Brain microvascular endothelial cell (primary cell): ENCODE measurements around the gene SEMA5A.

ENCODE experiments used
- DNase-seq: peaks from one replicate; pipeline ENCODE4 v3.0.0-alpha.2; 2020
- H3K27ac ChIP-seq: fragments of 250-450 bp; sonication (Bioruptor Pico); 2 replicates; pipeline ENCODE4 v1.5.1; 2020; ENCODE audit warnings: mild to moderate bottlenecking, moderate library complexity
- H3K27me3 ChIP-seq: fragments of 250-450 bp; sonication (Bioruptor Pico); replicated peaks from 2 replicates; pipeline ENCODE4 v1.5.1; 2020; ENCODE audit warnings: mild to moderate bottlenecking
- H3K36me3 ChIP-seq: fragments of 250-450 bp; sonication (Bioruptor Pico); replicated peaks from 2 replicates; pipeline ENCODE4 v1.5.1; 2020; ENCODE audit warnings: mild to moderate bottlenecking
- H3K4me3 ChIP-seq: 2 replicates; pipeline ENCODE4 v1.5.1; 2011; ENCODE audit warnings: low read depth, mild to moderate bottlenecking, control low read depth, low read length, moderate library complexity
- in situ Hi-C: cut with HindIII; loops from 2 replicates; pipeline ENCODE4 v1.10.0; 2017; ENCODE audit warnings: low sequenced_read_pairs, low pct_ligation_motif_present
- TF ChIP-seq, protein P1 (sequence below): IDR thresholded peaks from 2 replicates; pipeline ENCODE4 v1.5.1; 2011; ENCODE audit warnings: low read depth, mild to moderate bottlenecking, moderate library complexity, low read length, control low read depth, inconsistent platforms; ENCODE audit errors: missing control alignments

SEMA5A gene

DNA sequence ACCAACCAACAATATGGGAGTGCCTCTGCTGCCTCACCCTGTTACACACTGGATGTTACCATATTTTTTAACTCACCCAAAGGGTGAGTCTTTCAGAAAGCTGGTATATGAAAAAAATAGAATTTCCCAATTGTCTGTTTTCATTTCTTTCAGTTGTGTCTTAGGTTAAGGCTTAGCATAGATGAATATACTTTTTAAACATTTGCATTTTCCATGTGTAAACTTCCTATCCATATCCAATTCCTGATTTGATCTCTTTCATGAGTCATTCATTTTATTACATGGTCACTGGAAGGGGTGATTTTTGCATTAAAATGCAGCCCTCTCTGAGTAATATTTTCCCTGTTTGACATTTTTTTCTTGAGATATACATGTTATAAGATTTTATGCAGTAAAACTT is 406.5 kb downstream of the SEMA5A start:
- Histone ChIP-seq H3K4me3 (no peak overlapping the region), H3K27me3 (no peaks in the 10 kb centered on the region), H3K36me3 (no peaks in the 10 kb centered on the region), H3K27ac (no peak overlapping the region)
- DNase-seq: no peak
- TF ChIP-seq, protein P1, sequence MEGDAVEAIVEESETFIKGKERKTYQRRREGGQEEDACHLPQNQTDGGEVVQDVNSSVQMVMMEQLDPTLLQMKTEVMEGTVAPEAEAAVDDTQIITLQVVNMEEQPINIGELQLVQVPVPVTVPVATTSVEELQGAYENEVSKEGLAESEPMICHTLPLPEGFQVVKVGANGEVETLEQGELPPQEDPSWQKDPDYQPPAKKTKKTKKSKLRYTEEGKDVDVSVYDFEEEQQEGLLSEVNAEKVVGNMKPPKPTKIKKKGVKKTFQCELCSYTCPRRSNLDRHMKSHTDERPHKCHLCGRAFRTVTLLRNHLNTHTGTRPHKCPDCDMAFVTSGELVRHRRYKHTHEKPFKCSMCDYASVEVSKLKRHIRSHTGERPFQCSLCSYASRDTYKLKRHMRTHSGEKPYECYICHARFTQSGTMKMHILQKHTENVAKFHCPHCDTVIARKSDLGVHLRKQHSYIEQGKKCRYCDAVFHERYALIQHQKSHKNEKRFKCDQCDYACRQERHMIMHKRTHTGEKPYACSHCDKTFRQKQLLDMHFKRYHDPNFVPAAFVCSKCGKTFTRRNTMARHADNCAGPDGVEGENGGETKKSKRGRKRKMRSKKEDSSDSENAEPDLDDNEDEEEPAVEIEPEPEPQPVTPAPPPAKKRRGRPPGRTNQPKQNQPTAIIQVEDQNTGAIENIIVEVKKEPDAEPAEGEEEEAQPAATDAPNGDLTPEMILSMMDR: no peak
- in situ Hi-C loops: no loop called here

DNA sequence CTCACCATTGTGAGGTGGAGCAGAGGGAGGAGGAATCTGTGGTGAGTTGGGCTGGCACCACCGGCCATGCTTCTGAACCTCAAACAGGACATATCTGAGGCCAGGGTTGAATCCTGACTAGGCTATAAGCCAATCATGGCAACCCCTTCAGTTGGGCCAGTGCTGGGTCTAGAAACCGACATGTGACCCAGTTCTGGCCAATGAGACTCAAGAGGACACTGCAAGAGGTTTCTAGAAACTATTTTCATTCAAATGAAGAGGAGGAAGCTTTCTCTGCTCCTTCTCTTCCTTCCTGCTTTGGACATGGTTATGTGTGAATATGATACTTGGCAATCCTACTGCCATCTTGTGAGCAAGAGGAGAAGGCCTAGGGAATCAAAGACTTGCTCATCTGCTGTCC is 417.7 kb downstream of the SEMA5A start:
- TF ChIP-seq, protein P1: no peak
- Histone ChIP-seq H3K27me3 (no peaks in the 10 kb centered on the region), H3K4me3 (no peak overlapping the region), H3K36me3 (no peaks in the 10 kb centered on the region), H3K27ac (no peak overlapping the region)
- in situ Hi-C loops: no loop called here
- no peak for DNase-seq

GRCh38 chr5:9126490-9126889 is 419.4 kb downstream of the SEMA5A start:
- in situ Hi-C loops: no loop called here
- TF ChIP-seq, protein P1: no peak
- Histone ChIP-seq H3K4me3 (no peak overlapping the region), H3K27ac (no peak overlapping the region), H3K27me3 (no peaks in the 10 kb centered on the region), H3K36me3 (no peaks in the 10 kb centered on the region)
- DNase-seq: no peak

GRCh38 chr5:9125852-9126251 is 420.0 kb downstream of the SEMA5A start:
- no peaks in the 10 kb centered on the region for H3K36me3 ChIP-seq
- DNase-seq: no peak
- TF ChIP-seq, protein P1: no peak
- no peak overlapping the region for H3K27ac ChIP-seq
- H3K4me3 ChIP-seq: no peak overlapping the region
- in situ Hi-C loops: no loop called here
- no peaks in the 10 kb centered on the region for H3K27me3 ChIP-seq

GRCh38 chr5:9124838-9125237 is 421.0 kb downstream of the SEMA5A start:
- Histone ChIP-seq H3K27ac (no peak overlapping the region), H3K27me3 (no peaks in the 10 kb centered on the region), H3K4me3 (no peak overlapping the region), H3K36me3 (no peaks in the 10 kb centered on the region)
- in situ Hi-C loops: no loop called here
- TF ChIP-seq, protein P1: no peak
- no peak for DNase-seq

DNA sequence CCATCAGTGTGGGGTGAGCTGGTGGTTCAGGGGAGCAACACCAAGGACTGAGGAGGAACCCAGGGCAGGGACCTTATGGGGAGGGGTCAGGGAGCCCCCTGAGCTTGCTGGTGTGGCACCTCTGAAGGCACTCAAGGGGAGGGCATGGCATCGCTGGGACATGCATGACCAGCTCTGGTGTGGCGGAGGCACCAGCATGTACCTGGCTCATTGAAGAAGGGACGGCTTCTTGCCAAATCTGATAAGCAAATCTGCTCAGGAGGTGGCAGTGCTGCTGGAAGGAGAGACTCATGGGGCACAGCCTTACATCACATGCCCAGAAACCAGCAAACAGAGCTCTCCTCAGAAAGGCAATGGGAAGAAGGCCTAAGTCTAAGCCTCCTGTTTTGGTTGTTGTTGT is 421.8 kb downstream of the SEMA5A start:
- H3K36me3 ChIP-seq: no peaks in the 10 kb centered on the region
- no peak overlapping the region for H3K4me3 ChIP-seq
- in situ Hi-C loops: no loop called here
- DNase-seq: no peak
- H3K27me3 ChIP-seq: no peaks in the 10 kb centered on the region
- TF ChIP-seq, protein P1: no peak
- H3K27ac ChIP-seq: no peak overlapping the region
